Uterus (tissue), 4 donors: Measurements from ENCODE around the gene LDB3. TPM values are rescaled to one million over a fixed set of nuclear protein-coding genes. Genes with fewer than 3 reads are reported as not detected.

Source experiments
- DNase-seq, 2 donors: peaks; one replicate each; pipeline ENCODE4 v3.0.0-alpha.2; 2019 to 2020
- H3K27ac ChIP-seq, 2 donors: fragments of 200-600 bp; sonication (generic); 1 replicate in 1 of 2; 2 replicates in 1 of 2; pipeline ENCODE4 v1.5.1; 2016 to 2018
- H3K27me3 ChIP-seq, 2 donors: fragments of 200-600 bp; sonication (generic); one replicate each; pipeline ENCODE4 v1.5.1; 2018 to 2019; ENCODE audit warnings: control low read depth in 1 of 2
- H3K36me3 ChIP-seq, 2 donors: fragments of 200-600 bp; sonication (generic); one replicate each; pipeline ENCODE4 v1.5.1; 2019; ENCODE audit warnings: control low read depth in 1 of 2
- H3K4me1 ChIP-seq, 2 donors: fragments of 200-600 bp; sonication (generic); one replicate each; pipeline ENCODE4 v1.5.1; 2018 to 2019; ENCODE audit warnings: control low read depth in 1 of 2
- H3K4me3 ChIP-seq, 2 donors: fragments of 200-600 bp; sonication (generic); 1 replicate in 1 of 2; 2 replicates in 1 of 2; pipeline ENCODE4 v1.5.1; 2018 to 2019; ENCODE audit warnings: mild to moderate bottlenecking in 1 of 2
- H3K9me3 ChIP-seq, 2 donors: fragments of 200-600 bp; sonication (generic); one replicate each; pipeline ENCODE4 v1.5.1; 2019; ENCODE audit warnings: control low read depth in 1 of 2
- CTCF ChIP-seq, 4 experiments: fragments of 200-600 bp in 2 of 4; fragments of 450-650 bp in 2 of 4; sonication (generic) in 2 of 4; IDR thresholded peaks; one replicate each; pipeline ENCODE4 v1.5.1; 2016 to 2019; ENCODE audit warnings: antibody characterized with exemption in 4 of 4, mild to moderate bottlenecking in 2 of 4, moderate library complexity in 1 of 4
- POLR2A ChIP-seq, 2 donors: fragments of 450-650 bp; IDR thresholded peaks; one replicate each; pipeline ENCODE4 v1.6.1; 2016; ENCODE audit warnings: antibody characterized with exemption in 2 of 2, mild to moderate bottlenecking in 1 of 2, moderate library complexity in 1 of 2
- intact Hi-C: fragments of 100-400 bp; cut with DNase I; formaldehyde crosslinking; loops from one replicate; pipeline ENCODE4 v1.15.1; 2023; ENCODE audit warnings: low total_unique reads
- total RNA-seq, 4 donors: library from RNA; depleted of rRNA in 3 of 4; stranded (reverse); fragments of >200 nt in 3 of 4; gene quantifications; one replicate each; pipeline versions ENCODE4 v1.1.0 to v1.2.4, GENCODE V29; 2014 to 2023
- donor health status: DM: yes; HTN: yes; CAD: no.

LDB3 gene
- total RNA-seq, 4 donors from 2014 or later, result 0.97 to 33.4 (median 4.2) TPM

- no peak overlapping the region for H3K27ac ChIP-seq
Observed at GRCh38 chr10:86699125-86699524, 30.8 kb downstream of the LDB3 start.

DNA sequence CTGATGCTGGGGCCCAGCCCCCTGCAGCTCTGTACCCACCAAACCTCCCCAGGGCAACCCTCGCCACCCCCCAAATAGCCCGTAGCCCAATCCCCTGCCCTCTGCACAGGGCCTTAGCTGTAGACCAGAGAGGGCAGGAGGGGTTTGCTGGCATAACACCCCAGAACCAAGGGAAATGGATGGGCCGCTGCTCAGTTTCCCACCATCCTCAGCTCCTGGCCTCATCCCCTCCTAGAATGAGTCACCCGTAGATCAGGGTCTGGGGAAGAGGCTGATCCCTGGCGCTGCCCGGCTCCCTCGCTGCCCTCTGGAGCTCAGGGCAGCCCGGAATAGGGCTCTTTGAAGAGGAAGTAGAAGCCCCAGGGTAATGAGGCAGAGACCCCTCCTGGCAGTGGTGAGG, 31.2 kb downstream of the LDB3 start:
- intact Hi-C loops, result no loop called here
- Histone ChIP-seq H3K36me3 (no peaks in the 10 kb centered on the region), H3K4me1 (no peaks in the 10 kb centered on the region), H3K9me3 (no peaks in the 10 kb centered on the region), H3K27ac (no peak overlapping the region), H3K4me3 (no peak overlapping the region), H3K27me3 (no peaks in the 10 kb centered on the region)
- DNase-seq, result no peak
- no peak for TF ChIP-seq POLR2A (IDR thresholded peaks at IDR 0.05)
- TF ChIP-seq CTCF (IDR thresholded peaks at IDR 0.05), result no peak

More at GRCh38 chr10:86699125-86699524, 30.8 kb downstream of the LDB3 start:
- no peaks in the 10 kb centered on the region for H3K4me1 ChIP-seq
- TF ChIP-seq POLR2A (IDR thresholded peaks at IDR 0.05) (no peak), CTCF (IDR thresholded peaks at IDR 0.05) (no peak)
- H3K27me3 ChIP-seq, result no peaks in the 10 kb centered on the region
- H3K36me3 ChIP-seq, result no peaks in the 10 kb centered on the region
- H3K9me3 ChIP-seq, result no peaks in the 10 kb centered on the region
- H3K4me3 ChIP-seq, result no peak overlapping the region
- DNase-seq, result no peak
- intact Hi-C loops, result no loop called here

- Histone ChIP-seq H3K9me3 (no peaks in the 10 kb centered on the region), H3K27me3 (no peaks in the 10 kb centered on the region), H3K36me3 (no peaks in the 10 kb centered on the region), H3K4me1 (no peaks in the 10 kb centered on the region), H3K27ac (no peak overlapping the region), H3K4me3 (no peak overlapping the region)
- no peak for DNase-seq
- intact Hi-C loops, result no loop called here
- TF ChIP-seq POLR2A (IDR thresholded peaks at IDR 0.05) (no peak), CTCF (IDR thresholded peaks at IDR 0.05) (no peak)
Observed at GRCh38 chr10:86699991-86700840, 31.9 kb downstream of the LDB3 start.

DNA sequence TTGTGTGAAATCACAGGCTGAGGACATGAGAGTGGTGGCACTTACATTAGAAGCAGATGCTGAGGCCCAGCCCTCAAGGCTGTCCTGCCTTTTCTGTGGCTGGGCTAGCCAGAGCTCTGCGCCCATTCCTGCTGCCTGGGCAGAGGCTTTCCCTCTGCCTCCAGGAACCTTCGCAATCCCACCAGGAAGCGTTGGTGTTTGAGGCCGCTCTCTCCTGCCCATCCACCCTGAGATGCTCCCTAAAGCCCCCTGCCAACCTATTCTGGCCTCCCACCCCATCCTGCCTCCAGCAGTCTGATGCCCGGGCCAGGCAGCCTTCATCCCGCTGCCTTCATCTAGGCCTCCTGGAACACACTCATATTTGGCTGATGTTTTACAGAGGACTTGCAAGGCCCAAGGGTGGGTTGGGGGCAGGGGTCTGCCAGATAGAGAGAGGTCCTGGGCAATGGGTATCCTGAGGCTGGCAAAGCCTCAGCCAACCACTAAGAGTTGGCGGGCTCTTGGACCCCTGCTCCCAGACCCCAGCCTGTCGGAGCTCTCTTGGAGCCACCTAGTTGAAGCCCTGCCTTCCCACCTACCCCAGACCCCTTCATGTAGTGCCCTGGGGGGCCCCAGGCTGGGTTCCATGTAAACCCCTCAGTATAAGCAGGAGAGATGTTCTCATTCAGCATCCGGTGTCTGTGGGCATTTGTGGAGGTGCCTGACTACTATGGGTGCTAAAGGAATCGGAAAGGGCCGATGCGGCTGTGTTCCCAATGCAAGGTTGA, 32.7 kb downstream of the LDB3 start:
- Histone ChIP-seq H3K36me3 (no peaks in the 10 kb centered on the region), H3K4me3 (no peak overlapping the region), H3K27ac (no peak overlapping the region), H3K27me3 (no peaks in the 10 kb centered on the region), H3K9me3 (no peaks in the 10 kb centered on the region), H3K4me1 (no peaks in the 10 kb centered on the region)
- intact Hi-C loops, result no loop called here
- TF ChIP-seq POLR2A (IDR thresholded peaks at IDR 0.05) (no peak), CTCF (IDR thresholded peaks at IDR 0.05) (no peak)
- no peak for DNase-seq

GRCh38 chr10:86703176-86703575, 34.9 kb downstream of the LDB3 start:
- Histone ChIP-seq H3K36me3 (no peaks in the 10 kb centered on the region), H3K4me1 (no peaks in the 10 kb centered on the region), H3K27ac (no peak overlapping the region), H3K4me3 (no peak overlapping the region), H3K9me3 (no peaks in the 10 kb centered on the region), H3K27me3 (no peaks in the 10 kb centered on the region)
- intact Hi-C loops, result no loop called here
- TF ChIP-seq CTCF (IDR thresholded peaks at IDR 0.05) (no peak), POLR2A (IDR thresholded peaks at IDR 0.05) (no peak)
- DNase-seq, result no peak
